H1 (cell line): ENCODE results near the gene CDH12. TPM values are rescaled to one million over a fixed set of nuclear protein-coding genes. Genes with fewer than 3 reads are reported as not detected.

Experiments used
- CHD2 ChIP-seq: IDR thresholded peaks from 2 replicates; pipeline ENCODE4 v1.6.1; 2012; ENCODE audit warnings: low read length, improper control_type of control experiment
- CTCF ChIP-seq, 3 experiments: IDR thresholded peaks; 1 replicate in 2 of 3; 2 replicates in 1 of 3; pipeline versions ENCODE4 v1.5.1 to v1.6.1; 2011; ENCODE audit warnings: low read length in 3 of 3, mild to moderate bottlenecking in 3 of 3, inconsistent platforms in 2 of 3, low read depth in 1 of 3, moderate library complexity in 1 of 3; ENCODE audit not compliant: insufficient read depth in 1 of 3; ENCODE audit errors: control extremely low read depth in 1 of 3
- E2F6 ChIP-seq: IDR thresholded peaks from 2 replicates; pipeline ENCODE4 v1.6.1; 2012; ENCODE audit warnings: inconsistent platforms
- HDAC6 ChIP-seq: IDR thresholded peaks from one replicate; pipeline ENCODE4 v1.7.1; 2012; ENCODE audit warnings: low read depth, mild to moderate bottlenecking, inconsistent platforms, low read length, moderate library complexity
- NRF1 ChIP-seq: IDR thresholded peaks from 2 replicates; pipeline ENCODE4 v1.6.1; 2011; ENCODE audit warnings: mild to moderate bottlenecking, low read depth, low read length, improper control_type of control experiment
- SIRT6 ChIP-seq: IDR thresholded peaks from one replicate; pipeline ENCODE4 v1.7.1; 2012; ENCODE audit warnings: low read length, inconsistent platforms
- SP1 ChIP-seq: IDR thresholded peaks from 2 replicates; pipeline ENCODE4 v1.6.1; 2011; ENCODE audit warnings: low read depth, low read length
- SUZ12 ChIP-seq: fragments of 200-600 bp; sonication (generic); IDR thresholded peaks from 2 replicates; pipeline ENCODE4 v1.6.1; 2012; ENCODE audit warnings: mild to moderate bottlenecking, inconsistent platforms, low read length, moderate library complexity, mixed read lengths
- TAF1 ChIP-seq: IDR thresholded peaks from 2 replicates; pipeline ENCODE4 v1.6.1; 2011; ENCODE audit warnings: mild to moderate bottlenecking, low read depth, low read length
- polyA plus RNA-seq, 7 experiments: library from polyadenylated mRNA; depleted of rRNA in 3 of 7; stranded (reverse) in 5 of 7; unstranded in 2 of 7; fragments of >200 nt in 5 of 7; fragments of 200-250 nt in 2 of 7; gene quantifications; 1 replicate in 5 of 7; 2 replicates in 1 of 7; 4 replicates in 1 of 7; pipeline versions ENCODE4 v1.2.1 to v1.2.3, GENCODE V29; 2011 to 2013; ENCODE audit warnings: missing spikeins in 2 of 7, mixed read lengths in 2 of 7
- total RNA-seq: library from RNA; stranded (reverse); fragmentation: NEBNext Ultra II Directional; extraction: Animal tissue kit (Norgen Biotek cat#: 25700); gene quantifications from 2 replicates; pipeline ENCODE4 v1.2.1, GENCODE V29; 2021

The CDH12 gene
- total and polyA plus RNA-seq, 2 of the 8 experiments (the other 6 are each of a cell fraction or from before 2014, with no cell fraction given) = 0.03 TPM; not detected in 1

GRCh38 chr5:22663134-22663533 lies 190.0 kb downstream of the CDH12 start (continued):
- TF ChIP-seq SUZ12 (no peak), SIRT6 (no peak), NRF1 (no peak), TAF1 (no peak), HDAC6 (no peak), CTCF (IDR thresholded peaks at IDR 0.05; ENCODE audit: control extremely low read depth in 1 of 3, insufficient read depth in 1 of 3, low read depth in 1 of 3, low read length in 3 of 3) (no peak), E2F6 (no peak), CHD2 (no peak), SP1 (no peak)
